ENCODE data around the gene AKT3.
"Not testable (repeated sequence)": the region's sequence is repeated elsewhere in the genome, so short reads cannot be mapped to it uniquely, and the experiment has no call there.

Gene AKT3

DNA sequence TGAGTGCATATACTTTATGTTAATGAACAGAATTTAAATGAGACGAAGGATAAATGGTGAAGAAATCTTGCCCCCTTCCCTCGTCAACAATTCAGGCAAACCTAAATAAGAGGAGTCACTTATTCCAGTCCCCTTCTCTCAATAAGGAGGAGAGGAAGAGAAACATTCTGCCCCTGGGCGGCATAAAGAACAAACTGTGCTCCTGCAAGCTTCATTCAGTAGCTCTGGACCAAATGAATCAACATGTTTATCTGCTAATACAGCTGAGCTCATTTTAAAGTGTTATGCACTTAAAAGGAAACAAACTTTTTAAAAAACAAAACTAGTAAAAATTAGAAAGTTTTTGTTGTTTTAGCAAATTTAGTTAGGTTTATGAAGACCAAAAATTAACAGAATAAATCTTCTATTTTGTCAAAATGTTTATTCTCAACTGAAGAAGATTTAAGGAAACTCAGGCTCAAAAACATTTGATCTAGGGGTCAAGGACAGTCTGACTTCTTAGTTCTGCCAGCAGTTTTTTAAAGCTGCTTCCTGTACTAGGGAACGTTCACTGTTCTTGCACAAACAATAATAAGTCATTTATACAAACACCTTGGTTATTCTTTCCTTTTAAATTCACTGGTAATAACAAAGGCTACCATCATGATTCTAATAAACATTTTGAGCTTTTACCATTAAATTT lies 58.3 kb downstream of the AKT3 start:
- TF ChIP-seq, protein P1, sequence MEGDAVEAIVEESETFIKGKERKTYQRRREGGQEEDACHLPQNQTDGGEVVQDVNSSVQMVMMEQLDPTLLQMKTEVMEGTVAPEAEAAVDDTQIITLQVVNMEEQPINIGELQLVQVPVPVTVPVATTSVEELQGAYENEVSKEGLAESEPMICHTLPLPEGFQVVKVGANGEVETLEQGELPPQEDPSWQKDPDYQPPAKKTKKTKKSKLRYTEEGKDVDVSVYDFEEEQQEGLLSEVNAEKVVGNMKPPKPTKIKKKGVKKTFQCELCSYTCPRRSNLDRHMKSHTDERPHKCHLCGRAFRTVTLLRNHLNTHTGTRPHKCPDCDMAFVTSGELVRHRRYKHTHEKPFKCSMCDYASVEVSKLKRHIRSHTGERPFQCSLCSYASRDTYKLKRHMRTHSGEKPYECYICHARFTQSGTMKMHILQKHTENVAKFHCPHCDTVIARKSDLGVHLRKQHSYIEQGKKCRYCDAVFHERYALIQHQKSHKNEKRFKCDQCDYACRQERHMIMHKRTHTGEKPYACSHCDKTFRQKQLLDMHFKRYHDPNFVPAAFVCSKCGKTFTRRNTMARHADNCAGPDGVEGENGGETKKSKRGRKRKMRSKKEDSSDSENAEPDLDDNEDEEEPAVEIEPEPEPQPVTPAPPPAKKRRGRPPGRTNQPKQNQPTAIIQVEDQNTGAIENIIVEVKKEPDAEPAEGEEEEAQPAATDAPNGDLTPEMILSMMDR (IDR thresholded peaks at IDR 0.05; ENCODE audit: control insufficient read depth, extremely low read depth, insufficient read depth) = no peak
- no peak overlapping the region for H3K4me3 ChIP-seq (ENCODE audit: low read depth, low read length)
- DNase-seq (ENCODE audit: low read depth) = no peak

DNA sequence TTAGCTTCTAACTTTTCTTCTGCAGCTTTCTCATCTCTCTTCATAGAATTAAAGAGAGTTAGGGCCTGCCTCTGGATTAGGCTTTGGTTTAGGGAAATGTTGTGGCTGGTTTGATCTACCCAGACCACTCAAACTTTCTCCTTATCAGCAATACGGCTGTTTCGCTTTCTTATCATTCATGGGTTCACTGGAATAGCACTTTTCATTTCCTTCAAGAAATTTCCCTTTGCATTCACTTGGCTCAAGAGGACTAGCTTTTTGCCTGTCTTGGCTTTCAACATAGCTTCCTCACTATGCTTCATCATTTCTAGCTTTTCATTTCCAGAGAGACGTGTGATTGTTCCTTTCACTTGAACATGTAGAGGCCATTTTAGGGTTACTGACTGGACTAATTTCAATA lies 59.6 kb downstream of the AKT3 start:
- TF ChIP-seq, protein P1 (IDR thresholded peaks at IDR 0.05; ENCODE audit: control insufficient read depth, extremely low read depth, insufficient read depth) = no peak
- H3K4me3 ChIP-seq (ENCODE audit: low read depth, low read length) = no peak overlapping the region
- DNase-seq (ENCODE audit: low read depth) = no peak

DNA sequence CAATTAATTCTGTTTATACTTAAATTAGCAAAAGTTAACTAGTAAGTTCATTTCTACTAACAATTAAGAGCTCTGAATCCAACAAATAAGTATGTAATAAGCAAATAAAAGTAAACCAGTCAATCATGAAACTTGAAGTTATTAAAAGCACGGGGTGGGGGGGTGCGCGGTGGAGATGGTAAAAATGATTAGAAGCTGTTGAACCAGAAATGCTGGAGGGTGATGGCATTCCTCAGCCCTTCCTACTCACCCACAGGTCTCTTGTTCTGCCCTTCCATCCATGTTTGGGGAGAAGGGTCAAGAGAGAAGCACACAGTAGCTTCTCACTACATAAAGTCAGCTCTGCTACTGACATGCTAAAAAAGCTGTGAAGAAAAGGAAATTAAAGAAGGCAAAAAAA lies 63.5 kb downstream of the AKT3 start:
- DNase-seq (ENCODE audit: low read depth) = no peak
- H3K4me3 ChIP-seq (ENCODE audit: low read depth, low read length) = no peak overlapping the region
- TF ChIP-seq, protein P1 (IDR thresholded peaks at IDR 0.05; ENCODE audit: control insufficient read depth, extremely low read depth, insufficient read depth) = no peak

DNA sequence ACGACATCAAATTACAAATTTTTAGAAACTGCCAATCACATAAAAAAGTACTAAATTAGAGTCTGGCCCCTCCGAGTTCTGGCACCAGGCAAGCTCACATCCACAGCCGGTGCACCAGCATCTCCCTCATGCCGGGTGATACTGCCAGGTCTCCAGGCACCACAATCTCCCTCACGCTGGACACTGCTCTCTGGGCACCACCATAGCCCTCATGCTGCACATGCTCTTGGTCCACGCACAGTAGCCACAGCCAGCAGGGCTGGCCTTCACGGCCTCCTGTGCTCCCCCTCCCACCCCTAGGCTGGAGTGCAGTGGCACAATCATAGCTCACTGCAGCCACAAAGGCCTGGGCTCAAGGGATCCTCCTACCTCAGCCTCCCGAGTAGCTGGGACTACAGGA lies 65.5 kb downstream of the AKT3 start:
- TF ChIP-seq, protein P1 (IDR thresholded peaks at IDR 0.05; ENCODE audit: control insufficient read depth, extremely low read depth, insufficient read depth) = no peak
- no peak overlapping the region for H3K4me3 ChIP-seq (ENCODE audit: low read depth, low read length)
- DNase-seq (ENCODE audit: low read depth) = no peak

DNA sequence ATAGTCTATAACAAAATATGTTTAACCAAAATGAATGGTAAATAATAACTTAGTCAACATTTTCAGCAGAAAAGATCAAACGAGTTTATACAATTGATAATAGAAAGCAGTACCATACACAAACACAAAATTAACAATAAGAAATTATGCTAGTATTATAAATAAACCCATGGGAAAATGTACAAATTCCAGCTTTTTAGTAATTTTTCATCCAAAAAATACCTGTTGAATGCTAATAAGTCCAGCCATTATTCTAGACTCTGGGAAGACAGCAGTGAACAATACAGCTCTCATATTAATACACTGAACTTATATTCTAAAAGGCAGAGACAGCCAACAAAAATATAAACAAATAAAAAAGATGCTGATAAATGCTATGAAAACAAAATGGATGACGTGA lies 66.3 kb downstream of the AKT3 start:
- H3K4me3 ChIP-seq (ENCODE audit: low read depth, low read length) = no peak overlapping the region
- TF ChIP-seq, protein P1 (IDR thresholded peaks at IDR 0.05; ENCODE audit: control insufficient read depth, extremely low read depth, insufficient read depth) = no peak
- no peak for DNase-seq (ENCODE audit: low read depth)

DNA sequence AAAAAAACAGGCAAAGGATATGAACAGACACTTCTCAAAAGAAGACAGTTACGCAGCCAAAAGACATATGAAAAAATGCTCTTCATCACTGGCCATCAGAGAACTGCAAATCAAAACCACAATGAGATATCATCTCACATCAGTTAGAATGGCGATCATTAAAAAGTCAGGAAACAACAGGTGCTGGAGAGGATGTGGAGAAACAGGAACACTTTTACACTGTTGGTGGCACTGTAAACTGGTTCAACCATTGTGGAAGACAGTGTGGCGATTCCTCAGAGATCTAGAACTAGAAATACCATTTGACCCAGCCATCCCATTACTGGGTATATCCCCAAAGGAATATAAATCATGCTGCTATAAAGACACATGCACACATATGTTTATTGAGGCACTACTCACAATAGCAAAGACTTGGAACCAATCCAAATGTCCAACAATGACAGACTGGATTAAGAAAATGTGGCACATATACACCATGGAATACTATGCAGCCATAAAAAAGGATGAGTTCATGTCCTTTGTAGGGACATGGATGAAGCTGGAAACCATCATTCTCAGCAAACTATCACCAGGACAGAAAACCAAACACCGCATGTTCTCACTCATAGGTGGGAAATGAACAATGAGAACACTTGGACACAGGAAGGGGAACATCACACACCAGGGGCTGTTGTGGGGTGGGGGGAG lies 77.5 kb downstream of the AKT3 start:
- not testable (repeated sequence) for H3K4me3 ChIP-seq (ENCODE audit: low read depth, low read length); DNase-seq (ENCODE audit: low read depth)

DNA sequence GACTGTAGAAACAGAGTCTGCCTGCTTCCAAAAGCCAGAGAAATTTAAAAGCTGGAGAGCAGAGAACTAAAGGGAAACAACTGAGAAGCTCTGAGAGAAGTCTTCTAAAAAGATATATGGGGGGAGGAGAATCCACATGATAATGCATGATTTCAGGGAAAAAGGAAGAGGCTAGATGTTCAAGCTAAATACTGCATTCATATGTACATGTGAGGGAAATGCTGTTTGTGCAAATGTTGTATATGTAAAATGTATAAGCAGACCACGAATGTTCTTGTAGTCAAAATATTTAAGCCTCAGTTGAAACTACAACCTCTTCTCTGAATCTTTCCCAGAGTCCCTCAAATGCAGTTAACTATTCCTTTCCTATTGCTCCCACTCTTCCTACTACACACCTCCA lies 79.2 kb downstream of the AKT3 start:
- H3K4me3 ChIP-seq (ENCODE audit: low read depth, low read length) = no peak overlapping the region
- TF ChIP-seq, protein P1 (IDR thresholded peaks at IDR 0.05; ENCODE audit: control insufficient read depth, extremely low read depth, insufficient read depth) = no peak
- DNase-seq (ENCODE audit: low read depth) = no peak
